ENCODE measurements around the gene VSIG8.
A peak's percentile ranks its signal among the peaks of the same experiment; 100 is the strongest.
"Not testable (repeated sequence)": the region's sequence is repeated elsewhere in the genome, so short reads cannot be mapped to it uniquely, and the experiment has no call there.

The VSIG8 gene

GRCh38 chr1:159862557-159862956 lies at the start of gene VSIG8:
Gene VSIG8 (minus strand): TSS chr1:159862657. CDS start chr1:159862521, 136 bp downstream.
- no peak for DNase-seq

DNA sequence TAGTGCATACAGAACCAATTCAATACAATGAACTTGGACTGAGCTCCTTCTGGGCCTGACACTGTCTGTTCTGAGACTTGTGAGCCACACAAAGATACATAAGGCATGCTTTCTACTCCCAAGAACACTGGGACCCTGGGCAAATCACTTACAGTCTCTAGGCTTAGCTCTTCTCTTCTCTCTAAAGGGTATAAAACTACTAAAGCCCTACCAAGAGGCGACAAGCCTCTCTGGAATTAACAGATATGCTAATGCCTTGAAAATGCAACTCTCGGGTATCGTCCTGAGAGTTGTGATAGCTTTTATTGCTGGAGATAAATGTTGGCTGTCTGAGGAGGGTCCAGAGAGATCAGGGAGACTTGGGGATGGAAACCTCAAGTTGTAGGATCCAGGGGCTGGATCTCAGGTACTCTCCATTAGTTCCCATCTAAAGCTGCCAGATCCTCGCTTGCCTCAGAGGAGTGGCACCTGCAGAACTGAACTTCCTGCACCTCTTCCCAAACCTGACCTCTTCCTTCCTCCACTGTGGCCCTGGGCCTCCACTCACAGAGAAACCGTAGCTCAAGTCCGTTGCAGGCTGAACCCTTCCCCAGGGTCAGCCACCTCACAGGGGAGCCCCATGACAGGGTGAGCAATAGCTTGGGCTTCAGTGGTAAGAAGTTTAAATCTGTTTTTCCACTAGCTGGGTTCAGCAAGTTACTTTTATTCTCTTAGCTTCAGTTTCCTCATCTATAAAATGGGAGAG lies 49.0 kb upstream of the VSIG8 start:
- no peak for DNase-seq

DNA sequence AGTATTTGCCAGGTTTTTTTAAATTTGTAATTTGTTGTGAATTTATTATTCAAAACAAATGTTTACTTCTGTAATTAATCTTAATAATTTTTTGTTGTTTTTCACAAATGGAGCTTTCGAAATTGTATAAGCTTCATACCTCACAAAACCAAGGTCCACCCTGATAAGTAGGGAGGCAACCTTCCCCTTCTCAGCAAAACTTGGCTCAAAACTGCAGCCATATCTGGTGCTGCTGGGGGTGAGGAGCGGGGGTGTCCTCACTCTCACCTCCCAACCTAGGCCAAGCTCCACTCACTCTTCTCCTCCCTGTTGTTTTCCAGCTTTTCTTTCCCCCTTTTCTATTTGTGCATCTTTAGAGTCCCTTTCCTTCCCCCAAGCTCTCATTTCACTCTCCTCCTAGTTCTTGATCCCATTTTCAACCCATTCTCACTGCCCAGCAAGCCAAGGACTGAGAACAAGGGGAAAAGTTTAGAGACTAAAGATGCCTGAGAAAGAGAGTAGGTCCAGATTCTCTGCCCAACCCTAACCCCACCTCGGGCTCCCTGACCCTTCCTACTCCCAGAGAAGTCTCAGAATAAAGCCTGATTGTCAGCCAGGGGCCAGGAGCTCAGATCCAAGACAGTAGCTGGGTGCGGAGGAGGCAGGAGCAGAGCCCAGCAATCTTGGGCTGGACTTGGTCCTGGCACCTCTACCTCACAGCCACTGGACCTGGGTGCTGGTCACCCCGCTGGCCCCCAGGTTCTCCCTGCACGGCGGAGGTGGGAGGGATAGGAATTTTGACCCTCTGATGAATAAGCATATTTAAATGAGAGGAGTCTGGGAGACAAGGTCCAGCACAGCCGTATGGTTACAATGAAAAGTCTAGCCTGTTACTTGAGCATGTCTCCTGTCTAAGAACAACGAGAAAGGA lies 45.8 kb upstream of the VSIG8 start:
- no peak for DNase-seq

DNA sequence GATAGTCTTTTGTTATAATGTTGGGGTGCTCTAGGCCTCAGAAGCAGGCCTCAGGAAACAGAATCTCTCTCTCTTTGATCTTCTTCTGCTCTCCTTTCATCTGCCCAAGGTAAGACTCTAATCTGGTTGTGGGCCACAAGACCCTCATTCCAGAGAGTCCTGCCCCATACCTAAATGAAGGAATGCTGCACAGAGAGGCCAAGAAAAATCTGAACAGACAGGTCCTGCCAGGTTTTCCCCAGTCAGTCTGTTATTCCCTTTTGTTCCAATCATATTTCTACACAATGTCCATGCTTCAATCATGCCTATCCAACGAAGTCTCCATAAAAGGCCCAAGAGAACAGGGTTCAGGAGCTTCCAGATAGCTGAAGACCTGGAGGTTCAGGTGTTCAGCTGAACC lies 44.5 kb upstream of the VSIG8 start:
- no peak for DNase-seq

DNA sequence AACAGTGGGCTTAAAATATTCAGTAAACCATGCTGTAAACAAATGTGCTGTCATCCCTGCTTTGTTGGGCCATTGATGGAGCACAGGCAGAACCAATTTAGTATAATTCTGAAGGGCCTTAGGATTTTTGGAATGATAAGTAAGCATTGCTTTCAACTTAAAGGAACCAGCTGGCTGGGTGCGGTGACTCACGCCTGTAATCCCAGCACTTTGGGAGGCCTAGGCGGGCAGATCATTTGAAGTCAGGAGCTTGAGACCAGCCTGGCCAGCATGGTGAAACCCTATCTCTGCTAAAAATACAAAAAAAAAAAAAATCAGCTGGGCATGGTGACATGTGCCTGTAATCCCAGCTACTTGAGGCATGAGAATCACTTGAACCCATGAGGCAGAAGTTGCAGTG lies 41.6 kb upstream of the VSIG8 start:
- DNase-seq: not testable (repeated sequence)

- DNase-seq: no peak
These were observed 40.1 kb upstream of the VSIG8 start for GRCh38 chr1:159902541-159902940.

DNA sequence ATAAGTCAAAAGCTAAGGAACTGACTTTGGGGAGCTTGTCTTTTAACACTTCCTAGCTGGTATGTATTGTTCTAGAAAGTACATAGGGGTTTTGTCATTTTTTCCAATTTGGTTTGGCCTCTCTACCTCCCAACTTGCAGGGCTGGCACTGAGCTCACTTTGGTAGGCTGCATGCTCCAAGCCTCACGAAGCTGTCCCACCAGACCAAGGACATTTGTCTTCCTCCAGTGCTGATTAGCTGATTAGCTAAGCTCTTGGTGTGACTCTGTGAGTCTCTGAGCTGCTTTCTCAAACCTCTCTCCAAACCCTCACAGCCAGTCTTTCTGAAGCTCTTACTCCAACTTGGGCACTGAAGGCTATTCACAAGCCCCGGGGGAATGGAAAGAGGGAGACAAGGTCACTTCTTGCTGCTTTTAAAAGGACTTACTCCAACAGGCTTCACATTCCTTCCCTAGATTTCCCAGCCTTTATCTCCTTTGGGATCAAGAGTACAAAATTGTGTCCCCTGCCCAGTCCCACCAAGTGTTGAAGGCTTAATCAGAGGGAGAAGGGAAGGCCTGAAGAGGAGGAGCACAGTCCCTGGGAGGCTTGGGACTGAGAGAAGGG lies 38.4 kb upstream of the VSIG8 start:
- DNase-seq: no peak

DNA sequence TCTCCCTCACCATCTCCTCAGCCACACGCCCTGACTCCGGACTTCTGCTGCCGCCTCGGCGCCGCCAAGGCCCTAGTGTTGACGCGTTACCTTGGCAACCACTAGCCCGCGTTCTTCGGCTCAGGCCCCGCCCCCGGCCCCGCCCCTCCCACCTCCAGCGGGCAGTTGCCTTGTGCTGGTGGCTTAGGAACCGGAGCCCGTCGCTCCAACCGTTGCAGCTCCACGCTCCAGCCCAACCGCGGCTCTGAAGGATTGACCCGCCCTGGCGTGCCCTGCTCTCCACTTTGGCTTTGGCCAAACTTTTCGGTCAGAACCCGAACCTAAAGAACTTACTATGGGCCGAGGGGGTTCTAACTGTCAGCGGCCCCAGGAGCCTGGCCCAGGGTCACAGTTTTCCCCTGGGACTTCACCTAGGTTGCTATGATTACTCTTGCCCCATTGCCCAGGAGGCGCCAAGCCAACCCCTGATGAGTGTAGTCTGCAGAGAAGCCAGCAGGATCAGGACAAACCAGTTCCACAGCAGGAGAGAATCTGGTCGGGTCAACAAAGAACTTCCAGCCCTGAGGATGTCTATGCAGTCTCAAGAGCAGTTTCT lies 37.7 kb upstream of the VSIG8 start, which contains the start of gene CFAP45:
Gene CFAP45 (minus strand): TSS at position 80 of the 595 bp plus-strand sequence. CDS start 67 bp downstream, at position 13.
- peak; percentile 45 for DNase-seq

DNA sequence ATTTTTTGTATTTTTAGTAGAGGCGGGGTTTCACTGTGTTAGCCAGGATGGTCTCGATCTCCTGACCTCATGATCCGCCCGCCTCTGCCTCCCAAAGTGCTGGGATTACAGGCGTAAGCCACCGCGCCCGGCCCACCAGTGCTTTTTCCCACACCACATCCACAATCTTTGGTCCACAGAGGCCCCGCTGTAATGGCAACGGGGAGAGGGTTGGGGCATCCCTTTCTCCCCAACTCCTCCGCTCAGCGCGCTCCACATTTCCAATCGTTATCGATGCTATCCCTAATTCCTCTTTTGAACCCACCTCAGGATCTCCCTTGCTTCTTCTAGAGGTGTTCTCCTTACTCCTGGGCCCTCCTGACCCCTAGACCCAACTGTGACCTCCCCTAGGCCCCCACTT lies 37.2 kb upstream of the VSIG8 start:
- not testable (repeated sequence) for DNase-seq

- DNase-seq: no peak
These were observed 36.1 kb upstream of the VSIG8 start for GRCh38 chr1:159898527-159898926.

GRCh38 chr1:159897962-159898361 lies 35.5 kb upstream of the VSIG8 start:
- no peak for DNase-seq

GRCh38 chr1:159896546-159896930 lies 34.1 kb upstream of the VSIG8 start:
- no peak for DNase-seq

- DNase-seq: no peak
These were observed 33.5 kb upstream of the VSIG8 start for GRCh38 chr1:159895836-159896545.

- DNase-seq: no peak
These were observed 32.8 kb upstream of the VSIG8 start for GRCh38 chr1:159895286-159895685.

GRCh38 chr1:159892944-159893343 lies 30.5 kb upstream of the VSIG8 start:
- no peak for DNase-seq

- peak; percentile 87 for DNase-seq
These were observed 29.1 kb upstream of the VSIG8 start for GRCh38 chr1:159891275-159892157.

DNA sequence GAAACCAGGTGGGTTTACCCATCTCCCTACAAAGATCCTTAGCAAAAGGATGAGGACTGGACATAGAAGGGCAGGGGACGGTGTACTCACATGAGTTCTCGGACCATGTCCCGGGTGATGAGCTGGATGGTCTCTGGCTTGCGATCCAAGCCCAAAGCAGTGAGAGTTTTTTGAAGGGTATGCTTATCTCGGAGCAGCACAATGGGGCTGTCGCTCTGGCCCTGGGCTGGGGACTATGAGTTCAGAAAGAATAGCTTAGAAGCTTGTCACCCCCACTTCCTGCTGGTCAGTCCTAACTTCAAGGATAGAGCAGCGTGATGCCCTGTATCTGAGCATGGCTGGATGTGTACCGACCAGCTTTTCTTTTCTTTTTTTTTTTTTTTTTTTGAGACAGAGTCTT lies 27.9 kb upstream of the VSIG8 start:
- no peak for DNase-seq

DNA sequence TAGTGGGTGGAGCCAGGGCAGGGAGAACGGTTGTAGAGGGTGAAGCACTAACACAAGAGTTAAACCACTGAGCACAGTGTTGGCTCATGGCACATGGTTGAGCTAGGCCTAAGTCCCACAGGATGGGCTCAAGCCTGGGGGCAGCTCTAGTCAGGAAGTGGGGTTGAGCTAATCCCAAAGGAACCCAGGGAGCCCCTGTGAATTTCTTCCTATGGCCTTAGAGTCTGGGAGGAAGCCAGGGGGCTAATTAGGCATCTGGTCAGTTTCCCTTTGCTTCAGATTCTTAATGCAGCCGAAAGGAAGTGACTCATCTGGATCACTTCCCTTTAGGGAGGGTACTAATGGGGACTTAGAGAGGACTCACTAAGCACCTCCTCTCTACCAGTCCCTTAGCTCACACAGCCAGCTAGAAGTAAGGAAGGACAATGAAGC lies 27.4 kb upstream of the VSIG8 start:
- DNase-seq: no peak

- no peak for DNase-seq
These were observed 26.7 kb upstream of the VSIG8 start for GRCh38 chr1:159889202-159889601.

- no peak for DNase-seq
These were observed 21.8 kb upstream of the VSIG8 start for GRCh38 chr1:159884296-159884695.

GRCh38 chr1:159883134-159883533 lies 20.7 kb upstream of the VSIG8 start:
- no peak for DNase-seq

DNA sequence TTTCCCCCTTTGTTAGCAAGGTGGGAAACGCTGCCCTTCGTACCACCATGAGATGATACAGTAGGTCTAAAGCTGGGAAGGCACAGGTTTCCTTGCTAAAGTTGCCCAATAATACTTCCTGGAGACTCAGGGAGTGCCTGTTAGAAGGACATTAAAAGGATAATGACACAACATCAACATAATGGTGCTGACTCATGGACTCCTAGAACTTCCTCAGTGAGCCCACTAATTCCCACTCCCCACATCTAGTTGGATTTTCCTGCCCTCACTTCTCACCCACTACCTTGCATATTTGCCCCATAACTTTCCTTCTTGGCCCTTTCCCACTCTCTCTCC lies 20.0 kb upstream of the VSIG8 start:
- DNase-seq: no peak

Data from NCI-H1092 treated with DMSO at 0.1 percent for 48 hours (cell line).